ENCODE measurements around the gene CPXM2. TPM values are rescaled to one million over a fixed set of nuclear protein-coding genes. Genes with fewer than 3 reads are reported as not detected.

Gene CPXM2
- total RNA-seq, 1 experiment from 2014 or later = 0.02 TPM

- no peak for DNase-seq (ENCODE audit: extremely low read depth, low read depth)
Measured at GRCh38 chr10:123852411-123852951, 39.1 kb downstream of the CPXM2 start.

- no peak for DNase-seq (ENCODE audit: extremely low read depth, low read depth)
Measured at GRCh38 chr10:123848564-123849457, 42.8 kb downstream of the CPXM2 start.

GRCh38 chr10:123847686-123848432 is 43.7 kb downstream of the CPXM2 start:
- DNase-seq (ENCODE audit: extremely low read depth, low read depth) = no peak

GRCh38 chr10:123843835-123844234 is 47.8 kb downstream of the CPXM2 start:
- DNase-seq (ENCODE audit: extremely low read depth, low read depth) = no peak

GRCh38 chr10:123842692-123843385 is 48.8 kb downstream of the CPXM2 start:
- no peak for DNase-seq (ENCODE audit: extremely low read depth, low read depth)

GRCh38 chr10:123841560-123841959 is 50.0 kb downstream of the CPXM2 start:
- DNase-seq (ENCODE audit: extremely low read depth, low read depth) = no peak

GRCh38 chr10:123841115-123841514 is 50.5 kb downstream of the CPXM2 start:
- no peak for DNase-seq (ENCODE audit: extremely low read depth, low read depth)

GRCh38 chr10:123840714-123841113 is 50.9 kb downstream of the CPXM2 start:
- no peak for DNase-seq (ENCODE audit: extremely low read depth, low read depth)

GRCh38 chr10:123838596-123839310 is 52.9 kb downstream of the CPXM2 start:
- no peak for DNase-seq (ENCODE audit: extremely low read depth, low read depth)

GRCh38 chr10:123837756-123838155 is 53.9 kb downstream of the CPXM2 start:
- DNase-seq (ENCODE audit: extremely low read depth, low read depth) = no peak

GRCh38 chr10:123836418-123837145 is 55.0 kb downstream of the CPXM2 start:
- DNase-seq (ENCODE audit: extremely low read depth, low read depth) = no peak

GRCh38 chr10:123835575-123835974 is 56.0 kb downstream of the CPXM2 start:
- no peak for DNase-seq (ENCODE audit: extremely low read depth, low read depth)

GRCh38 chr10:123833170-123833850 is 58.3 kb downstream of the CPXM2 start:
- no peak for DNase-seq (ENCODE audit: extremely low read depth, low read depth)

- no peak for DNase-seq (ENCODE audit: extremely low read depth, low read depth)
Measured at GRCh38 chr10:123831259-123831658, 60.3 kb downstream of the CPXM2 start.

- no peak for DNase-seq (ENCODE audit: extremely low read depth, low read depth)
Measured at GRCh38 chr10:123821136-123821535, 70.5 kb downstream of the CPXM2 start.

GRCh38 chr10:123809632-123810031 is 82.0 kb downstream of the CPXM2 start:
- DNase-seq (ENCODE audit: extremely low read depth, low read depth) = no peak

- DNase-seq (ENCODE audit: extremely low read depth, low read depth) = peak; percentile 57
Measured at GRCh38 chr10:123808906-123809305, 82.7 kb downstream of the CPXM2 start.

- no peak for DNase-seq (ENCODE audit: extremely low read depth, low read depth)
Measured at GRCh38 chr10:123808286-123808685, 83.3 kb downstream of the CPXM2 start.

- no peak for DNase-seq (ENCODE audit: extremely low read depth, low read depth)
Measured at GRCh38 chr10:123807444-123808035, 84.1 kb downstream of the CPXM2 start.

Data from NCI-H460 (cell line).